Prostate gland (tissue), 2 donors: ENCODE results near the gene NPTX1.

Experiments used
- CTCF ChIP-seq, 4 experiments: fragments of 200-600 bp in 2 of 4; fragments of 450-650 bp in 2 of 4; sonication (generic) in 2 of 4; IDR thresholded peaks; 1 replicate in 3 of 4; 2 replicates in 1 of 4; pipeline ENCODE4 v1.5.1; 2016 to 2019; ENCODE audit warnings: antibody characterized with exemption in 4 of 4, mild to moderate bottlenecking in 2 of 4, moderate library complexity in 2 of 4
- POLR2A ChIP-seq: fragments of 450-650 bp; IDR thresholded peaks from one replicate; pipeline ENCODE4 v1.6.1; 2016; ENCODE audit warnings: antibody characterized with exemption, mild to moderate bottlenecking

GRCh38 chr17:80458016-80458415 lies 18.4 kb downstream of the NPTX1 start:
- TF ChIP-seq POLR2A (no peak), CTCF (IDR thresholded peaks at IDR 0.05) (no peak)
